ENCODE data around the gene MAP3K13.

DNA sequence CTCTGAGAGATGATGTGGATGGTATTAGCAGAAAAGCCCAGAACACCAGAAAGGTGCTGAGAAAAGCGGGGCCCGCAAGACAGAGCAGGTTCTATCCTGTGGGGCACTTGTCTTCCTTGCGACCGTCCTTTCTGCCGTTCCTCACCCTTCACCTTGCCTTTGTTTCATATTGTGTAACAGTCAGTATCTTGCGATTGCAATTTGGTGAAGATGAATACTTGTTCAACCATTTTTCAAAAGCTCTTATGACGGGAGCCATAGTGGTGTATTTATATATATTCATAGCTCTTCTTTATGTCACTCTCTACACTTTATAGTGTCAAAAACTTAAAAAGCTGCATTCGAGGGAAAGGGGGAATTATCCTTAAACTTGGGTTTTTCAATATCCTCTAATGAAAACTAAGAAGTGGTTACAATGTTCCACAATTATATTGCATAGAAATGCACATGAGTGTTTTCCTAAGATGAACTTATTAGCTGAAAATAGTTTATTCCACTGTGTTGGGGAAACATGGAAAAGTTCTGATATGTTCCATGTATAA is 797 bp downstream of the MAP3K13 start:
- TF ChIP-seq, protein P1, sequence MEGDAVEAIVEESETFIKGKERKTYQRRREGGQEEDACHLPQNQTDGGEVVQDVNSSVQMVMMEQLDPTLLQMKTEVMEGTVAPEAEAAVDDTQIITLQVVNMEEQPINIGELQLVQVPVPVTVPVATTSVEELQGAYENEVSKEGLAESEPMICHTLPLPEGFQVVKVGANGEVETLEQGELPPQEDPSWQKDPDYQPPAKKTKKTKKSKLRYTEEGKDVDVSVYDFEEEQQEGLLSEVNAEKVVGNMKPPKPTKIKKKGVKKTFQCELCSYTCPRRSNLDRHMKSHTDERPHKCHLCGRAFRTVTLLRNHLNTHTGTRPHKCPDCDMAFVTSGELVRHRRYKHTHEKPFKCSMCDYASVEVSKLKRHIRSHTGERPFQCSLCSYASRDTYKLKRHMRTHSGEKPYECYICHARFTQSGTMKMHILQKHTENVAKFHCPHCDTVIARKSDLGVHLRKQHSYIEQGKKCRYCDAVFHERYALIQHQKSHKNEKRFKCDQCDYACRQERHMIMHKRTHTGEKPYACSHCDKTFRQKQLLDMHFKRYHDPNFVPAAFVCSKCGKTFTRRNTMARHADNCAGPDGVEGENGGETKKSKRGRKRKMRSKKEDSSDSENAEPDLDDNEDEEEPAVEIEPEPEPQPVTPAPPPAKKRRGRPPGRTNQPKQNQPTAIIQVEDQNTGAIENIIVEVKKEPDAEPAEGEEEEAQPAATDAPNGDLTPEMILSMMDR (IDR thresholded peaks at IDR 0.05) = no peak
- no peak for TF ChIP-seq POLR2A (IDR thresholded peaks at IDR 0.05)

Data from uterus (tissue), 2 donors.